ENCODE measurements around the gene LIN54. TPM values are rescaled to one million over a fixed set of nuclear protein-coding genes. Genes with fewer than 3 reads are reported as not detected.

Gene LIN54
- total and polyA plus RNA-seq, 7 donors = 4.6 to 10.0 (median 6.5) TPM

DNA sequence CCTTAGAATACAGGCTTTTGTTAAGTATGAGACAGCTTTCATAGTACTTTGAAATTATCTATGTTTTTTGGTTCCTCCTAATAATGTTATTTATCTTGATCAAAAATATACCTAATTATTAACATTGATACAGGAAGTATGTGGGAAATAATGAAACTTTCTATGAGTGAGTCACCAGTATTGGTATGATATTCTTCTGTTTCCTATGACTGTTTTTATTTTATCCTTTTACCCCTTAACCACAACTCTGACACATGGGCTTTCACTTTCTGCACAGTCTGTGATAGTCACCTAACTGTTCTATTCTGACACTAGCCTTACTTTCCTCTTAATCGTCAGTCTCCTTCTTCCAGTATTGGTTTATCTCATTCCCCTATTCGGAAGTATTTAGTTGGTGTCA, 105.4 kb downstream of the LIN54 start:
- H3K27ac ChIP-seq = no peak overlapping the region
- no peak overlapping the region for H3K4me3 ChIP-seq
- H3K9me3 ChIP-seq = no peaks in the 10 kb centered on the region
- no peak for TF ChIP-seq POLR2A (IDR thresholded peaks at IDR 0.05)
- TF ChIP-seq, protein P1, sequence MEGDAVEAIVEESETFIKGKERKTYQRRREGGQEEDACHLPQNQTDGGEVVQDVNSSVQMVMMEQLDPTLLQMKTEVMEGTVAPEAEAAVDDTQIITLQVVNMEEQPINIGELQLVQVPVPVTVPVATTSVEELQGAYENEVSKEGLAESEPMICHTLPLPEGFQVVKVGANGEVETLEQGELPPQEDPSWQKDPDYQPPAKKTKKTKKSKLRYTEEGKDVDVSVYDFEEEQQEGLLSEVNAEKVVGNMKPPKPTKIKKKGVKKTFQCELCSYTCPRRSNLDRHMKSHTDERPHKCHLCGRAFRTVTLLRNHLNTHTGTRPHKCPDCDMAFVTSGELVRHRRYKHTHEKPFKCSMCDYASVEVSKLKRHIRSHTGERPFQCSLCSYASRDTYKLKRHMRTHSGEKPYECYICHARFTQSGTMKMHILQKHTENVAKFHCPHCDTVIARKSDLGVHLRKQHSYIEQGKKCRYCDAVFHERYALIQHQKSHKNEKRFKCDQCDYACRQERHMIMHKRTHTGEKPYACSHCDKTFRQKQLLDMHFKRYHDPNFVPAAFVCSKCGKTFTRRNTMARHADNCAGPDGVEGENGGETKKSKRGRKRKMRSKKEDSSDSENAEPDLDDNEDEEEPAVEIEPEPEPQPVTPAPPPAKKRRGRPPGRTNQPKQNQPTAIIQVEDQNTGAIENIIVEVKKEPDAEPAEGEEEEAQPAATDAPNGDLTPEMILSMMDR (IDR thresholded peaks at IDR 0.05) = no peak
- TF ChIP-seq POLR2AphosphoS5 (IDR thresholded peaks at IDR 0.05) = no peak
- TF ChIP-seq EP300 (IDR thresholded peaks at IDR 0.05) = no peak
- H3K27me3 ChIP-seq = no peaks in the 10 kb centered on the region
- WGBS, 2 donors = 68 to 85% methylated on average over 2 of the region's 2 CpGs
- peaks cover 0 to 30% (median 0%) of the 10 kb centered on the region in 4 donors for H3K36me3 ChIP-seq
- intact Hi-C loops (cut with DNase I) = loop anchor here (10.0 kb wide), 1 partner anchor 380 kb away; the partner anchor contains the start of gene COQ2
- H3K4me1 ChIP-seq = peaks cover 0 to 11% (median 7%) of the 10 kb centered on the region in 4 donors
- DNase-seq = no peak

DNA sequence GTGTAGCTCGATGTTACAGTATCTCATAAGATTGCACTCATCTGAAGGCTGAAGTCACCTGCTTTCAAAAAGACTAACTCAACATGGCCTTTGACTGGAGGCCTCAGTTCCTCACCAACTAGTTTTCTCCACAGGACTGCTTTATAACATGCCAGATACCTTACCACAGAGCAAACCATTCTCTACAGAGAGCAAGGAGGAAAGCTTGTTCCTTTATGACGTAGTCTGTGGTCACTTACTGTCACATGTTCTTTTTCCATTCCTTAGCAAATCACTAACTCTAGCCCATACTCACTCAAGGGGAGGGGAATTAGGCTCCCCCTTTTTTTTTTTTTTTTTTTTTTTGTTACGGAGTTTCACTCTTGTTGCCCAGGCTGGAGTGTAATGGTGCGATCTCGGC, 106.9 kb downstream of the LIN54 start:
- no peaks in the 10 kb centered on the region for H3K27me3 ChIP-seq
- H3K27ac ChIP-seq = no peak overlapping the region
- H3K4me1 ChIP-seq = peaks cover 0 to 20% (median 19%) of the 10 kb centered on the region in 4 donors
- DNase-seq = no peak
- peaks cover 0 to 30% (median 0%) of the 10 kb centered on the region in 4 donors for H3K36me3 ChIP-seq
- TF ChIP-seq POLR2AphosphoS5 (IDR thresholded peaks at IDR 0.05) = no peak
- no peak for TF ChIP-seq POLR2A (IDR thresholded peaks at IDR 0.05)
- TF ChIP-seq, protein P1 (IDR thresholded peaks at IDR 0.05) = no peak
- TF ChIP-seq EP300 (IDR thresholded peaks at IDR 0.05) = no peak
- intact Hi-C loops (cut with DNase I) = loop anchor here (5.0 to 10.0 kb wide), 2 partner anchors 134 to 381 kb away; partner anchors contain the start of genes COPS4 and COQ2
- H3K9me3 ChIP-seq = no peaks in the 10 kb centered on the region
- WGBS, 2 donors = 94 to 96% methylated on average over 5 of the region's 5 CpGs
- H3K4me3 ChIP-seq = no peak overlapping the region

DNA sequence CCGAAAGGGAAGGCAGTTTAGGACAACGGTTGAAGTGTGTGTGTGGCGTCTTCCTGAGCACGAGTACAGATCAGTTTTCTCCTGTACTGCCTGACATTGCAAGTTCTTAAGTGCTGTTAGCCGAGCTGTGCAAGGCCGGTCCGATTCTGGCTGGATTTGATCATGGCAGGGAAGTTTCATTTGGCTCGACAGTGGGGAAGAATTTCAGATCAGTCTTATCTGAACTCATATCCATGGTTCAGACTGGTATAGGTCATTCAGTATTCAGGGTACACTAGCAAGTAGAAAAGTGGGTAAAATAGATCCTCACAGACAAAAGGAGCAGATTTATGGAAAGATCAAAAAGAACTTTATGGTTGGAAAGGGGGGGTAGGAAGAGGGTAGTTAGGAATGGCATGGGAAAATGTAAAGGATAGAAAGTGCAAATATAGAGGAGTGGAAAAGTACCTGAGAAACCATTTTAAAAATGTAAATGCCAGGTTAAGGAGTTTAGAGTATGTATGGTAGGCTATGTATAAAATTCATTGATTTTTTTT, 109.4 kb downstream of the LIN54 start:
- DNase-seq = no peak
- H3K36me3 ChIP-seq = peaks cover 0 to 13% (median 0%) of the 10 kb centered on the region in 4 donors
- H3K4me1 ChIP-seq = peaks cover 0 to 37% (median 34%) of the 10 kb centered on the region in 4 donors
- intact Hi-C loops (cut with DNase I) = loop anchor here (2.0 to 10.0 kb wide), 4 partner anchors 112 to 438 kb away; partner anchors contain the start of genes COPS4 and COQ2
- no peaks in the 10 kb centered on the region for H3K9me3 ChIP-seq
- peak overlapping the region; percentile 54 to 82 (median 74) for H3K4me3 ChIP-seq
- peak overlapping the region; percentile 94 to 98 (median 98) for H3K27ac ChIP-seq
- TF ChIP-seq EP300 (IDR thresholded peaks at IDR 0.05) (no peak), POLR2AphosphoS5 (IDR thresholded peaks at IDR 0.05) (no peak), POLR2A (IDR thresholded peaks at IDR 0.05) (no peak)
- TF ChIP-seq, protein P1 (IDR thresholded peaks at IDR 0.05) = no peak
- no peaks in the 10 kb centered on the region for H3K27me3 ChIP-seq
- WGBS, 2 donors = 0 to 1% methylated on average over 8 of the region's 8 CpGs

DNA sequence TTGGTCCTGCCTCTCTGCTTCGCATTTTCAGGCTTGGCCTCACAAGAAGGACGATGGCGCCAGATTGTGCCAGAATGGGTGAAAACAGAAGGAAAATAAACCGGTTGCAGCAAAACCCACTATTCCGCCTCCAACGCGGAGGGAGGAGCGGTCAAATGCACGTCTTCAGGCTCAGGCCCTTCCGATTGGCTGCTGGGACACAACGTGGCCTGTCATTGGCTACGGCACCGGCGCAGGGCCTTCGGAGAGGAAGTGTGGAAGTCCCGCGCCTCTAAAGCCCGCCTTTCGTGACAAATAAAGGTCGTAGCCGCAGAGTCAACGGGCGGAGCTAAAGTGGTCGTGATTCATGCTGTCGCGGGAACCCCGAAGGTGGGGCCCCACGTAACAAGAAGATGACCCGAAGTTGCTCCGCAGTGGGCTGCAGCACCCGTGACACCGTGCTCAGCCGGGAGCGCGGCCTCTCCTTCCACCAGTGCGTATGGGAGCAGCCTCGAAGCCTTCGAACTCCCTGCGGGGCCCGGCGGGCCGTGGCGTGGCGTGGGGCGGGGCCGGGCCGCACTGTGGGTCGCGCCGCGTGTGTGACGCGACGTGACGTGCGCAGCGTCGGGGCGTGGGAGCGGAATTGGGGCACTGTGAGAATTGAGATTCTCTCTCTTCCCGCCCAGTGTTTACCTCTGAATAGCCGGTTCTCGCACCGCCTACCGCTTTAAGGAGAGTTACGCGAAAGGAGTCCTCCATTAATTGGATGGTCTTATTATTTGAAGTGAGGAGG, 110.0 kb downstream of the LIN54 start, which contains the start of gene THAP9:
THAP9 (plus strand) TSS at position 325 of the 772 bp plus-strand sequence; CDS start at position 393, 68 bp downstream.
- TF ChIP-seq POLR2A (IDR thresholded peaks at IDR 0.05) (peak; percentile 86 to 88), POLR2AphosphoS5 (IDR thresholded peaks at IDR 0.05) (peak; percentile 90 to 97 (median 94)), EP300 (IDR thresholded peaks at IDR 0.05) (peak in 2 of 4 donors; percentile 5 to 13)
- TF ChIP-seq, protein P1 (IDR thresholded peaks at IDR 0.05) = no peak
- 0% methylated on average over 67 of the region's 67 CpGs for WGBS, 2 donors
- DNase-seq = peak; percentile 100
- Histone ChIP-seq H3K36me3 (peaks cover 0 to 16% (median 0%) of the 10 kb centered on the region in 4 donors), H3K4me3 (peak within 1 kb of the TSS; percentile 54 to 82 (median 74)), H3K4me1 (peaks cover 0 to 37% (median 34%) of the 10 kb centered on the region in 4 donors), H3K27ac (peak within 1 kb of the TSS; percentile 94 to 98 (median 98)), H3K27me3 (no peaks in the 10 kb centered on the region), H3K9me3 (no peaks in the 10 kb centered on the region)
- intact Hi-C loops (cut with DNase I) = loop anchor here (1.0 to 10.0 kb wide), 5 partner anchors 9 to 438 kb away; partner anchors contain the start of genes COPS4, COQ2 and SEC31A

Measured in sigmoid colon (tissue), 7 donors.